Testis (tissue), 2 donors: ENCODE results near the gene LSP1.

Experiments used
- POLR2A ChIP-seq: fragments of 450-650 bp; IDR thresholded peaks from one replicate; pipeline ENCODE4 v1.6.1; 2017; ENCODE audit warnings: antibody characterized with exemption, mild to moderate bottlenecking, moderate library complexity
- TF ChIP-seq, protein P1 (sequence below), 3 experiments: fragments of 450-650 bp in 2 of 3; fragments of 200-600 bp in 1 of 3; sonication (generic) in 1 of 3; IDR thresholded peaks; one replicate each; pipeline ENCODE4 v1.5.1; 2016 to 2019; ENCODE audit warnings: antibody characterized with exemption in 3 of 3, mild to moderate bottlenecking in 2 of 3, moderate library complexity in 1 of 3

DNA sequence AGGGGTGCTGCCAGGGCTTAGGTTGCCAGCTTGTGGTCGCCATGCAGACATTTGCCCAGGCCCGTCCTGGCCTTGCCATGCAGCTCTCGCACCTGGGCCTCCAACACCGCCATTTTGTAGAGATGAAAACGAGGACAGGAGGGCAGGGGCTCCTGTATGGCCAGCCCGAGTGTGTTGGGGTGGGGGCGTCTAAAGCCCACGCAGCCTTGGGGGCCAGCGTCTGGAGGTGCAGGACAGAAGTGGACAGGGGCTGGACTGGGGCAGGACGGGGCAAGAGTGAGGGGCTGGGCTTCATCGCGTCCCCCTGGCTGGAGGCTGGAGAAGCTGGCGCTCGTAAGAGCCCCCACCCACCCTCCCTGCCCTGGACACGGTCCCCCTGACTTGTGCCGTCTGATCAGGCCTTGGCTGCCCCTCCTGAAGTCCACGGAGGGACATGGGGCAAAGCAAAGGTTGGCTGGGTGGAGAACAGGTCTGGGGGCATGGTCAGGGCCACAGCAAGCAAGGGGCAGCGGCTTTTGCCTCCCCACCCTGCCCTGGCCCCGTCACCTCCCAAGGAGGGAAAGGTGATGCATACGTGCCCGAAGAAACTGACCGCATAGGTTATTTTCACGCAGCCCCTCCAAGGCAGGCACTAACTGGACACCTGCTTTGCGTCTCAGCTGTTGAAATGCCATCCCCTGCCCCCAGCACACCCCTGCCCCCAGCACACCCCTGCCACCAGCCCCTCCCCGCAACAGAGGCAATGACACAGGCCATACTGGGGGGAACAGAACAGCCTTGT is 67.4 kb downstream of the LSP1 start:
- TF ChIP-seq, protein P1, sequence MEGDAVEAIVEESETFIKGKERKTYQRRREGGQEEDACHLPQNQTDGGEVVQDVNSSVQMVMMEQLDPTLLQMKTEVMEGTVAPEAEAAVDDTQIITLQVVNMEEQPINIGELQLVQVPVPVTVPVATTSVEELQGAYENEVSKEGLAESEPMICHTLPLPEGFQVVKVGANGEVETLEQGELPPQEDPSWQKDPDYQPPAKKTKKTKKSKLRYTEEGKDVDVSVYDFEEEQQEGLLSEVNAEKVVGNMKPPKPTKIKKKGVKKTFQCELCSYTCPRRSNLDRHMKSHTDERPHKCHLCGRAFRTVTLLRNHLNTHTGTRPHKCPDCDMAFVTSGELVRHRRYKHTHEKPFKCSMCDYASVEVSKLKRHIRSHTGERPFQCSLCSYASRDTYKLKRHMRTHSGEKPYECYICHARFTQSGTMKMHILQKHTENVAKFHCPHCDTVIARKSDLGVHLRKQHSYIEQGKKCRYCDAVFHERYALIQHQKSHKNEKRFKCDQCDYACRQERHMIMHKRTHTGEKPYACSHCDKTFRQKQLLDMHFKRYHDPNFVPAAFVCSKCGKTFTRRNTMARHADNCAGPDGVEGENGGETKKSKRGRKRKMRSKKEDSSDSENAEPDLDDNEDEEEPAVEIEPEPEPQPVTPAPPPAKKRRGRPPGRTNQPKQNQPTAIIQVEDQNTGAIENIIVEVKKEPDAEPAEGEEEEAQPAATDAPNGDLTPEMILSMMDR (IDR thresholded peaks at IDR 0.05) = no peak
- TF ChIP-seq POLR2A = no peak
